Left ventricle myocardium inferior (tissue), 1 donor: ENCODE results near the gene STARD9. TPM values are rescaled to one million over a fixed set of nuclear protein-coding genes. Genes with fewer than 3 reads are reported as not detected.
A peak's percentile ranks its signal among the peaks of the same experiment; 100 is the strongest.
"Not testable (repeated sequence)": the region's sequence is repeated elsewhere in the genome, so short reads cannot be mapped to it uniquely, and the experiment has no call there.

Source experiments
- DNase-seq: peaks from one replicate; pipeline ENCODE4 v3.0.0-alpha.2; 2020
- H3K27ac ChIP-seq: fragments of 200-600 bp; replicated peaks from 2 replicates; pipeline ENCODE4 v1.8.0; 2021
- H3K27me3 ChIP-seq: fragments of 200-600 bp; 2 replicates; pipeline ENCODE4 v1.8.0; 2021; ENCODE audit warnings: low read depth
- H3K36me3 ChIP-seq: fragments of 200-600 bp; 2 replicates; pipeline ENCODE4 v1.8.0; 2021
- H3K4me1 ChIP-seq: fragments of 200-600 bp; 2 replicates; pipeline ENCODE4 v1.8.0; 2021
- H3K4me3 ChIP-seq: fragments of 200-600 bp; 2 replicates; pipeline ENCODE4 v1.8.0; 2021; ENCODE audit warnings: mild to moderate bottlenecking, moderate library complexity
- H3K9me3 ChIP-seq: fragments of 200-600 bp; replicated peaks from 2 replicates; pipeline ENCODE4 v1.8.0; 2021
- CTCF ChIP-seq: fragments of 200-600 bp; IDR thresholded peaks from 2 replicates; pipeline ENCODE4 v1.8.0; 2021; ENCODE audit warnings: antibody characterized with exemption, mild to moderate bottlenecking, borderline replicate concordance
- intact Hi-C: fragments of 100-400 bp; cut with micrococcal nuclease; formaldehyde crosslinking; loops from one replicate; pipeline ENCODE4 v1.11.0; 2022
- total RNA-seq: library from RNA; stranded (reverse); fragmentation: NEBNext Ultra II Directional; extraction: Animal tissue kit (Norgen Biotek cat#: 25700); gene quantifications from one replicate; pipeline ENCODE4 v1.2.1, GENCODE V29; 2021
- donor health status: DM: no; HTN: yes; CAD: no; lungs with severe emphysema.

STARD9 gene
- total RNA-seq, 1 donor from 2014 or later: 4.9 TPM

- Histone ChIP-seq H3K27me3 (no peaks in the 10 kb centered on the region), H3K27ac (peak overlapping the region; percentile 81), H3K4me3 (no peak overlapping the region), H3K9me3 (no peaks in the 10 kb centered on the region), H3K4me1 (peaks cover 79% of the 10 kb centered on the region), H3K36me3 (no peaks in the 10 kb centered on the region)
- DNase-seq: no peak
- intact Hi-C loops: no loop called here
- no peak for TF ChIP-seq CTCF
Measured at GRCh38 chr15:42592716-42593115, 17.3 kb downstream of the STARD9 start.

- H3K4me1 ChIP-seq: peaks cover 75% of the 10 kb centered on the region
- no peaks in the 10 kb centered on the region for H3K27me3 ChIP-seq
- H3K9me3 ChIP-seq: no peaks in the 10 kb centered on the region
- no peak for TF ChIP-seq CTCF
- peak; percentile 41 for DNase-seq
- H3K4me3 ChIP-seq: peak overlapping the region; percentile 0
- H3K36me3 ChIP-seq: no peaks in the 10 kb centered on the region
- intact Hi-C loops: no loop called here
- peak overlapping the region; percentile 81 for H3K27ac ChIP-seq
Measured at GRCh38 chr15:42593143-42593542, 17.7 kb downstream of the STARD9 start.

- no peaks in the 10 kb centered on the region for H3K9me3 ChIP-seq
- peaks cover 65% of the 10 kb centered on the region for H3K4me1 ChIP-seq
- H3K27ac ChIP-seq: peak overlapping the region; percentile 81
- DNase-seq: no peak
- no peaks in the 10 kb centered on the region for H3K27me3 ChIP-seq
- H3K36me3 ChIP-seq: no peaks in the 10 kb centered on the region
- intact Hi-C loops: no loop called here
- H3K4me3 ChIP-seq: no peak overlapping the region
- no peak for TF ChIP-seq CTCF
Measured at GRCh38 chr15:42594095-42594494, 18.7 kb downstream of the STARD9 start.

GRCh38 chr15:42595626-42596240 is 20.3 kb downstream of the STARD9 start:
- peaks cover 72% of the 10 kb centered on the region for H3K4me1 ChIP-seq
- H3K9me3 ChIP-seq: no peaks in the 10 kb centered on the region
- TF ChIP-seq CTCF: no peak
- no peaks in the 10 kb centered on the region for H3K36me3 ChIP-seq
- H3K27ac ChIP-seq: peak overlapping the region; percentile 81
- no peak for DNase-seq
- no peaks in the 10 kb centered on the region for H3K27me3 ChIP-seq
- peak overlapping the region; percentile 7 for H3K4me3 ChIP-seq
- intact Hi-C loops: no loop called here

- H3K27me3 ChIP-seq, H3K36me3 ChIP-seq, H3K9me3 ChIP-seq, H3K27ac ChIP-seq, intact Hi-C loops, DNase-seq, H3K4me3 ChIP-seq: not testable (repeated sequence)
- H3K4me1 ChIP-seq: peaks cover 42% of the 10 kb centered on the region
Measured at GRCh38 chr15:42601316-42601715, 25.9 kb downstream of the STARD9 start.

GRCh38 chr15:42602501-42602900 is 27.1 kb downstream of the STARD9 start:
- Histone ChIP-seq H3K4me1 (peaks cover 41% of the 10 kb centered on the region), H3K27me3 (no peaks in the 10 kb centered on the region), H3K9me3 (no peaks in the 10 kb centered on the region), H3K27ac (no peak overlapping the region), H3K36me3 (no peaks in the 10 kb centered on the region), H3K4me3 (no peak overlapping the region)
- DNase-seq: no peak
- intact Hi-C loops: no loop called here
- TF ChIP-seq CTCF: no peak
